Adipose tissue (tissue), 3 donors: ENCODE results near the gene LANCL2. TPM values are rescaled to one million over a fixed set of nuclear protein-coding genes. Genes with fewer than 3 reads are reported as not detected.
"Not testable (repeated sequence)": the region's sequence is repeated elsewhere in the genome, so short reads cannot be mapped to it uniquely, and the experiment has no call there.

Source experiments
- H3K27ac ChIP-seq: one replicate; pipeline ENCODE4 v1.5.1; 2013; ENCODE audit warnings: low read depth, low read length
- WGBS, 3 donors: extraction: QIAGEN DNeasy Blood & Tissue Kit; methylation state at CpG; one replicate each; pipeline ENCODE4 v1.1.7; 2013; 5-methylcytosine and 5-hydroxymethylcytosine counted together
- polyA plus RNA-seq, 3 donors: library from polyadenylated mRNA; stranded (reverse); fragments of 200-250 nt; gene quantifications; one replicate each; pipeline ENCODE4 v1.2.3, GENCODE V29; 2013
- donor health status: healthy with polysubstance abuse.
- donor health status: Bipolar disorder and iron deficiency.
- donor health status: healthy.

The LANCL2 gene
- polyA plus RNA-seq, 3 donors: 4.5 to 13.3 (median 6.6) TPM

DNA sequence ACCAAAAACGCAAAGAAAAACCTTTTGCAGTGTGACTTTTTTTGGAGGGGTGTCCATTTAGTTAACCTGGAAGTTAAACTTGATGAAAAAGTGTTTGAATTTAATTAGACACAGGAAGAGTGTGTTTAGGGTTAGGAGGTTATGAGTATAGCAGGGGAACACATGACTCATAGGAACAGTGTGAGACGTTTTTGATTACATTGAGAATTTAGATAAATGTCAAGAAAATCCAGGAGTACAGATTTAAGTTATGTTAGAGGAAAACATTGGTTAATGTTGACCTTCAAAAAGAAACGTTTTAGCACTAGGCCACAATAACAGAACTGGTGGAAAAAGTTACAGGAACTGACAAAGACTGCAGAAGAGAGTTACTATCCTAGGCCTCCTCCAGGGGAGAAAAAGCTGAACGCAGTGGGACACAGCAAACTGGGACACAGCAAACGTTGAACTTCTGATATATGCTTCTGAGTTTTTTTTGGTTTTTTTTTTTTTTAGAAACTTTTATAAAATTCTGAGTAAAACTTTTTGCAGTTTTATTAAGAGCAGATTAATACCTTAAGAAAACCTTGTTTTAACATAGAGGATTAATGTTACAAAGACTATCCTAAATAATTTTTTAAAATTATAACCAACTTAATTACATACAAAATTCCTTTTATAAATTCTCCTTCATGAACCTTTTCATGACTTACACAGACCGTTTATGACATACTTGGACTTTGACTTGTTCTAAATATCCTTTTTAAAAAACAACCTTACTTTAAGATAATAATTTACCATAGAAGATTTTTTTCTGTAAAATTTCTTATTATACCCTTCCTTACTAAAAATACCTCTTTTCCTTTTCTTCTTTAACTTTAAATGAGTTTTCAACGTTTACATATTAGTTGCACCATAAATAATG, 22.2 kb downstream of the LANCL2 start:
- no peak overlapping the region for H3K27ac ChIP-seq
- 89 to 93% (median 90%) methylated on average over 7 of the region's 7 CpGs for WGBS, 3 donors

DNA sequence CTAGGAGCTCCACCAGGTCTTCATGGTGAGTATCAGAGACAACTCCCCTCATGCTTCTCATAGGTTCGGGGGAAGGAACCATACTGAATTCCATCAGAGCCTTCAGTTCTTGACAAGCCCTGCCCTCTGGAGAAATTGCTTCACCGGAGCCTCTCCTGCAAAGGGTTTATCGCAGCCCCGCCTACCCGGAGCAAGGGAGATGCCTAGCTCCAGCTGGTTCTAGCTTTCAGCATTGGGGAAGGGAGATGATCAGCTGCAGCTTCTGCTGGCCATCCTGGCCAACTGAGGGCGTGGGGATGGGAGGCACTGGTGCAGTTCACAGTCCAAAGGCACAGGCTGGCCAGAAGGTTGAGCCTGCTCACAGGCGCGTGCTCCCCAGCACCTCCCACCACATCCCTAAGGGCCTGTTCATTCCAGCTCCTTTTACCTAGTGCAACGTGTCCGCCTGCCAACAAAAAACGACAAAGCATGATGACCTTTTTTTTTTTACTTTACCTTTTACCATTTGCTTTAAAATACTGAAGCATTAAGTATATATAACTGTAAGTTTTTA, 31.2 kb downstream of the LANCL2 start:
- WGBS, 3 donors: 86 to 88% (median 88%) methylated on average over 11 of the region's 11 CpGs

GRCh38 chr7:55397617-55398016, 32.5 kb downstream of the LANCL2 start:
- H3K27ac ChIP-seq: no peak overlapping the region
- WGBS, 3 donors: 93 to 96% (median 95%) methylated on average over 3 of the region's 3 CpGs

More for the DNA sequence above, 31.2 kb downstream of the LANCL2 start:
- no peak overlapping the region for H3K27ac ChIP-seq

DNA sequence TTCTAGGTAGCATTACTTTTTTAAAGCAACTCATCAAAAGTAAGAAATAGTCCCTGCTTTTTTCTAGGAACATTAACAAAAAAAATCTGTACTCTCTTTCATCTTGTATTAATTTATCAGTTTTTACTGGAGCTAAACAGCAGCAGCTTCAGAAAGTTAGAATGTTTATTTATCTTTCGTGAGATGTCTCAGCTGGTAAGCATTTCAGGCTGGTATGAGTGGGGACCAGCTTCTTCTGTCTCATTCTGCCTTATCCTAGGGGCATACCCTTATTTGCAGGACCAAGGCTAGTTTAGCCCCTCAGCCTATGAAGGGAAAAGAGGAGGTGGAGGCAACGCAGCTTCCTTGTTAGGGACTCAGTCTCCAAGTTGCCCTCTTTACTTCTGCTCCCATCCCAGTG, 35.1 kb downstream of the LANCL2 start:
- H3K27ac ChIP-seq: no peak overlapping the region
- 85 to 93% (median 87%) methylated on average over 2 of the region's 2 CpGs for WGBS, 3 donors

GRCh38 chr7:55402506-55402905, 37.4 kb downstream of the LANCL2 start:
- H3K27ac ChIP-seq: not testable (repeated sequence)
- WGBS, 3 donors: 96 to 100% (median 97%) methylated on average over 1 to 23 of the region's 35 CpGs

GRCh38 chr7:55405856-55406541, 40.9 kb downstream of the LANCL2 start:
- no peak overlapping the region for H3K27ac ChIP-seq
- WGBS, 3 donors: 51 to 88% (median 88%) methylated on average over 16 of the region's 16 CpGs

DNA sequence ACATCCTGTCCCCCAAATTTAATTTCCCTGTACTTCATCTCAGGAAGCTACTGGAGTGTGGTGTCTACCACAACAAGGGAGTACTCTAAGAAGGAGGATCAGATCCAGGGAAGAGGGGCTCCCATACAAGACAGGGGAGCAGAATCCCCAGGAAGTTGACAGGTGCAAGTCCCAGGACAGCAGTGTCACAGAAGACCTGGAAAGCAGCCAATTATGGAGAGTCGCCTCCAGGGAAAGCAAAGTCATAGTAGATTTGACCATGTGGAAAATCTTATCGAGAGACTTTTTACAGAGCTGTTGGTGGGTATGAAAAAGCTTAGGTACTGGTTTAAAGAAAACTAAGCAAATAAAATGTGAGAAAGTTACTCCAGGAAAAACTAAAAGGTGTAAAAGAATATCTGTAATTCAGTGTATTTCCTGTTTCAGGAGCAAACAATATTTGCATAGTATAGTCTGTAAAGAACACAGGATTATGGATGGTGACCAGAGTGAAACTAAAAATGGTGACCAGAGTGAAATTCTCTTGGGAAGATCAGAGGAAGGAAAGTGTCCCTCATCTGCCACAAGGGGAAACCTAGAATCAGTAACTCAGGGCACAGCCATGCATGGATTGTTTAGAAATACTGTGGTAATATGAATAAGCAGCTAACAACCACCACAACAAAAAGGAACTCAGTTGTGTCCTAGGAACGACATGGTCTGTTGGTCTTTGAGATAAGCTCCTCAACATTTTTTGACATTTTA, 44.5 kb downstream of the LANCL2 start:
- 38 to 71% (median 56%) methylated on average over 3 of the region's 3 CpGs for WGBS, 3 donors
- H3K27ac ChIP-seq: no peak overlapping the region

GRCh38 chr7:55410667-55411239, 45.6 kb downstream of the LANCL2 start:
- WGBS, 3 donors: 86 to 93% (median 86%) methylated on average over 4 of the region's 4 CpGs
- no peak overlapping the region for H3K27ac ChIP-seq

DNA sequence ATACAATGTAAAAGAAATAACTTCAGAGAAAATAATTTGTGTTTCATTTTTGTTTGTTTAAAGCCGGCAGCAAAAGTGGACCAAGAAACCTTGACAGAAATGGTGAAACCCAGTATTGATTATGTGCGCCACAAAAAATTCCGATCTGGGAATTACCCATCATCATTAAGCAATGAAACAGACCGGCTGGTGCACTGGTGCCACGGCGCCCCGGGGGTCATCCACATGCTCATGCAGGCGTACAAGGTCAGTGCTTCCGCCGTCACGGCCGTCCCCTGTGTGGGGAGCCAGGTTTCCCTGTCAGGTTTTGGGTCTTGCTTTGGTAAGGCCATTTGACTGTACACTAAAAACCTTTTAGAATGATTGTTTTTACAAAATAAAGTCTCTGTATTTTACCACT, 46.7 kb downstream of the LANCL2 start:
- no peak overlapping the region for H3K27ac ChIP-seq
- 84 to 95% (median 94%) methylated on average over 12 of the region's 12 CpGs for WGBS, 3 donors

DNA sequence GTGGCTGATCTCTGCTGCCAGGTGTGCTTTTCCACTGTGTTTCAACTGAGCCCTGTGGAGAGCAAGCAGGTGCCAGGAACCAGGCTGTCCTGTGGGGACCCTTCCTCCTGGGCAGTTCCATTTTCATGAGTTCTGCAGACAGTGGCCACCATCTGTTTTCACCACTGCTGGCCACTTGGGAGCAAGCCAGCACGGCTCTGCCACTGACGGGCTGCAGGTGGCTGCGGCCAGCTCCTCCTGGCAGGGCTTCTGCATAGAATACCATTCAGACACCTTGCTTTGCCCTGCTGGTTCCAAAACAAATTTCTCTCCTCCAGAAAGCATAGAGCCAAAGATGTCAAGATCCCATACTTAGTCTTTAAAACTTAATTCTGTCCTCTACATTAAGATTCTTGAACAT, 48.3 kb downstream of the LANCL2 start:
- no peak overlapping the region for H3K27ac ChIP-seq
- WGBS, 3 donors: 59 to 88% (median 87%) methylated on average over 3 of the region's 3 CpGs

- H3K27ac ChIP-seq: no peak overlapping the region
- WGBS, 3 donors: 40 to 49% (median 47%) methylated on average over 6 of the region's 6 CpGs
Measured at GRCh38 chr7:55415173-55415778, 50.1 kb downstream of the LANCL2 start.

- 90 to 92% (median 90%) methylated on average over 4 of the region's 4 CpGs for WGBS, 3 donors
- not testable (repeated sequence) for H3K27ac ChIP-seq
Measured at GRCh38 chr7:55417456-55417855, 52.3 kb downstream of the LANCL2 start.

GRCh38 chr7:55420530-55420929, 55.4 kb downstream of the LANCL2 start:
- no peak overlapping the region for H3K27ac ChIP-seq
- 50 to 71% (median 71%) methylated on average over 3 of the region's 3 CpGs for WGBS, 3 donors

- no peak overlapping the region for H3K27ac ChIP-seq
- 59 to 74% (median 73%) methylated on average over 5 of the region's 5 CpGs for WGBS, 3 donors
Measured at GRCh38 chr7:55423277-55423711, 58.2 kb downstream of the LANCL2 start.

- 78 to 91% (median 90%) methylated on average over 5 of the region's 5 CpGs for WGBS, 3 donors
- no peak overlapping the region for H3K27ac ChIP-seq
Measured at GRCh38 chr7:55423891-55424290, 58.8 kb downstream of the LANCL2 start.

DNA sequence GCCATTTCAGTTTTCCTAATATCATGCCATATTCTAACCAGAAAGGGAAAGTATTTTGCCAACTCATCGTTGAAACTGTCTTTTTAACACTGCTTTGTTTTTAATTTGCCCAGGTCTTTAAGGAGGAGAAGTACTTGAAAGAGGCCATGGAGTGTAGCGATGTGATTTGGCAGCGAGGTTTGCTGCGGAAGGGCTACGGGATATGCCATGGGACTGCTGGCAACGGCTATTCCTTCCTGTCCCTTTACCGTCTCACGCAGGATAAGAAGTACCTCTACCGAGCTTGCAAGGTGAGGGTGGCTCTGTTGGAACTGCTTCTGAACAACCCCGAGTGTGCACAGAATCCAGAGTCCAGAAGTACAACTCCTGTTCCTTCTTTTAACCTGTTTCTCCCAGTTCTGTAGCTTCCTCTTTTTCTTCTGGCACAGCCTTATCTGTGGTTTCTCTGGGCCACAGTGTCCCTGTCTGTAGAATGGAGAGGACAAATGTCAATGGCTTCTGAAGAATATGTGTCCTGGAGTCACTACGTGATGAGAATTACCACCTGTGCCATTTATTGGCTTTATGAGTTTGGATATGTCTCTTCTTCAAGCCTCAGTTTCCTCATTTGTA, 60.1 kb downstream of the LANCL2 start:
- H3K27ac ChIP-seq: no peak overlapping the region
- WGBS, 3 donors: 65 to 93% (median 73%) methylated on average over 11 of the region's 11 CpGs

DNA sequence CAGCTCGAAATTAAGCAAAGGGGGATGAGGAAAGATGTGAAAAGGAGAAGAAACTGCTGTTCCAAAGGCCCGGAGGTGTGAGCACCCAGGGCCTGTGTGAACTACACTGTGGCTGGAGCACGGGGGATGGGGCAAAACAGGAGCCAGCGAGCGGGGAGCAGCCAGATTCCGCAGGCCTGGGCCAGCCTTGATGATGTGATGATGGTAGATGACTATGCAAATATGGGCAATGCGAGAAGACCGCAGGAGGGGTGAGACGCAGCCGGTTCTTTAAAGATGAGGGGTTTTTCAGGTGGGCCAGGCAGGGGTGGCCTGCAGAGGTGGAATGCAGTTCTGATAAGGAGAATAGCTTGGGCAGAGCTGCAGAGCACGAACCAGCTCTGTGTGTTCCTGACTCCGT, 61.5 kb downstream of the LANCL2 start:
- H3K27ac ChIP-seq: no peak overlapping the region
- WGBS, 3 donors: 81 to 88% (median 82%) methylated on average over 12 of the region's 12 CpGs
